GM13976 (cell line): ENCODE measurements around the gene TMEM200B.
"Not testable (repeated sequence)": the region's sequence is repeated elsewhere in the genome, so short reads cannot be mapped to it uniquely, and the experiment has no call there.

Experiments
- DNase-seq: peaks from one replicate; pipeline ENCODE4 v3.0.0; 2012; ENCODE audit warnings: low spot score
- in situ Hi-C: fragments of 300-500 bp; cut with MboI; formaldehyde crosslinking; loops from one replicate; pipeline ENCODE4 v1.12.0; 2022; ENCODE audit warnings: low sequenced_read_pairs, mixed read lengths, inconsistent platforms; ENCODE audit not compliant: unreplicated experiment
- TF ChIP-seq, protein P1 (sequence below): IDR thresholded peaks from 2 replicates; pipeline ENCODE4 v1.5.1; 2012; ENCODE audit warnings: borderline replicate concordance, mild to moderate bottlenecking; ENCODE audit not compliant: insufficient read depth; ENCODE audit errors: extremely low read depth, missing control alignments, control extremely low read depth

TMEM200B gene

GRCh38 chr1:29152046-29152805, 28.5 kb upstream of the TMEM200B start:
- TF ChIP-seq, protein P1, sequence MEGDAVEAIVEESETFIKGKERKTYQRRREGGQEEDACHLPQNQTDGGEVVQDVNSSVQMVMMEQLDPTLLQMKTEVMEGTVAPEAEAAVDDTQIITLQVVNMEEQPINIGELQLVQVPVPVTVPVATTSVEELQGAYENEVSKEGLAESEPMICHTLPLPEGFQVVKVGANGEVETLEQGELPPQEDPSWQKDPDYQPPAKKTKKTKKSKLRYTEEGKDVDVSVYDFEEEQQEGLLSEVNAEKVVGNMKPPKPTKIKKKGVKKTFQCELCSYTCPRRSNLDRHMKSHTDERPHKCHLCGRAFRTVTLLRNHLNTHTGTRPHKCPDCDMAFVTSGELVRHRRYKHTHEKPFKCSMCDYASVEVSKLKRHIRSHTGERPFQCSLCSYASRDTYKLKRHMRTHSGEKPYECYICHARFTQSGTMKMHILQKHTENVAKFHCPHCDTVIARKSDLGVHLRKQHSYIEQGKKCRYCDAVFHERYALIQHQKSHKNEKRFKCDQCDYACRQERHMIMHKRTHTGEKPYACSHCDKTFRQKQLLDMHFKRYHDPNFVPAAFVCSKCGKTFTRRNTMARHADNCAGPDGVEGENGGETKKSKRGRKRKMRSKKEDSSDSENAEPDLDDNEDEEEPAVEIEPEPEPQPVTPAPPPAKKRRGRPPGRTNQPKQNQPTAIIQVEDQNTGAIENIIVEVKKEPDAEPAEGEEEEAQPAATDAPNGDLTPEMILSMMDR, result no peak
- no peak for DNase-seq
- in situ Hi-C loops, result no loop called here

- in situ Hi-C loops, DNase-seq: not testable (repeated sequence)
Observed at GRCh38 chr1:29150346-29150745, 26.6 kb upstream of the TMEM200B start.

DNA sequence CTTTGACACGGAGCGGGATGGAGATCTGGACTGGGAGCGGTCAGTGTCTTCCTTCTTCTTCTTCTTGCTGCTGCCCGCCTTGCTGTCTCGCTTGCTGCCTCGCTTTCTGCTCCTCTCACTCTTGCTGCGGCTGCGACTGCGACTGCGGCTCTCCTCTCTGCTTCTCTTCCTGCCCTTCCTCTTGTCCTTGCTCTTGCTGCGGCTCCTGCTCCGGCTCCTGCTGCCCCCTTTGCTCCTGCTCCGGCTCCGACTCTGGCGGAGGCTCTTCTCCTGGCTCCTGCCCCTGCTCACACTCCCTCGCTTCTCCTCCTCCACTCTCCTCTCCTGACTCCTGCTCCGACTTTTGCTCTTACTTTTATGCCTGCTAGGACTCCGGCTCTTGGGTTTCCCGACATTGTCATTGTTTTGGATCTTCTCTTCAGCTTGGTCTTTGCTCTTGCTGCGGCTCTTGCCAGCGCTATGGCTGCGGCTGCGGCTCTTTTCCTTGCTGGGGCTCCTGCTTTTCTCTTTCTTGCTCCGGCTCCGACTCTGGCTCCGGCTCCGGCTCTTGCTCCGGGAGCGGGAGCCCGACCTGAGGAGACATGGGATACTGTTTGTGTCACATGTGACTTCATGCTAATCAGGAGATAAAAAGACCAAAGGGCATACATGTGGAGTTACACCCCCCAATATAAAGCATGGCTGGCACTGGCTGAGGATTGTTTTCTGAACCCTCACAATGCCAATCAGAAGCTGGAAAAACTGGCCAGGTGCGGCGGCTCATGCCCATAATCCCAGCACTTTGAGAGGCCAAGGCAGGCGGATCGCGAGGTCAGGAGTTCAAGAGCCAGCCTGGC, 25.2 kb upstream of the TMEM200B start:
- in situ Hi-C loops, result no loop called here
- no peak for DNase-seq
- TF ChIP-seq, protein P1, result no peak

DNA sequence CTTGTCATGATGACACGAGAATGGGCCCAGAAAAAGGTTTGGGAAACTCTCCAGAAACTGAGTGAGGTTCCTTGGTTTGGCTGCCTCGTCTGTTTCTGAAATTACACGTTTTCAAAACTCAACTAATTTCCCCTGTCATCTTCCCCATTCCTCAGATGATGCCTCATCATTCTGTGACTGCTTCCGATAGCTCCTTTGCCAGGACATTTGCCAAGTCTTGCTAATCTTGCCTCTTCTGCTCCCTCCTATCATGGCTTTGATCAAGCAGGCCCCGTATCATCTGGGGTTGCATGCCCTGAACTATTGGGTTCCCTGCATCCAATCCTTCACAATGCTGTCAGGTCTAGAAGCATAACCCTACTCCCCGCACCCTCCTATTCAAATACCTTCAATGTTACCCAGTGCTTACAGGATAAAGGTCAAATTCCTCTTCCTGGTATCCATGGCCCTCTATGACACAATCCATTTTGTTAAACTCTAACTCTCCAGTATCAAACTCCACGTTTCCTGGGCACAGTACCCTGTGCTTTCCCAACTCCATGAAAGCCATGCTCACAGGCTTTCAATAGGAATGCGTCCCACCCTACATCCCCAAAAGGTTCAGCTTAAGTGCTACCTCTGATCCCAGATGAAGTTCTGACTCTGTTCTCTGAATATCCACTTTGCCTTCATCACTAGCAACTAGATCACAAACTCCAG, 22.2 kb upstream of the TMEM200B start:
- DNase-seq, result no peak
- in situ Hi-C loops, result no loop called here
- TF ChIP-seq, protein P1, result no peak

- DNase-seq, result no peak
- in situ Hi-C loops, result no loop called here
- TF ChIP-seq, protein P1, result no peak
Observed at GRCh38 chr1:29144178-29144577, 20.5 kb upstream of the TMEM200B start.

- TF ChIP-seq, protein P1, result no peak
- in situ Hi-C loops, result no loop called here
- no peak for DNase-seq
Observed at GRCh38 chr1:29142714-29143113, 19.0 kb upstream of the TMEM200B start.
